Peyer's patch (tissue), 4 donors: Measurements from ENCODE around the gene MORN5. TPM values are rescaled to one million over a fixed set of nuclear protein-coding genes. Genes with fewer than 3 reads are reported as not detected.

ENCODE experiments used
- DNase-seq, 3 donors: peaks; one replicate each; pipeline ENCODE4 v3.0.0-alpha.2; 2017 to 2019
- H3K27ac ChIP-seq, 4 donors: fragments of 200-600 bp; sonication (generic); one replicate each; pipeline ENCODE4 v1.5.1; 2016 to 2019
- H3K27me3 ChIP-seq, 2 donors: fragments of 200-600 bp; sonication (generic); one replicate each; pipeline ENCODE4 v1.5.1; 2019
- H3K36me3 ChIP-seq, 3 donors: fragments of 200-600 bp; sonication (generic); one replicate each; pipeline ENCODE4 v1.5.1; 2016 to 2019
- H3K4me1 ChIP-seq, 4 donors: fragments of 200-600 bp; sonication (generic); one replicate each; pipeline ENCODE4 v1.5.1; 2016 to 2019
- H3K4me3 ChIP-seq, 4 donors: fragments of 200-600 bp; sonication (generic); 1 replicate in 3 of 4; 2 replicates in 1 of 4; pipeline ENCODE4 v1.5.1; 2016 to 2019; ENCODE audit warnings: mild to moderate bottlenecking in 1 of 4
- H3K9me3 ChIP-seq, 4 donors: fragments of 200-600 bp; sonication (generic); one replicate each; pipeline ENCODE4 v1.5.1; 2016 to 2019; ENCODE audit warnings: mild to moderate bottlenecking in 1 of 4
- CTCF ChIP-seq, 6 experiments: fragments of 450-650 bp in 4 of 6; fragments of 200-600 bp in 2 of 6; sonication (generic) in 1 of 6; IDR thresholded peaks; one replicate each; pipeline ENCODE4 v1.5.1; 2017 to 2019; ENCODE audit warnings: antibody characterized with exemption in 6 of 6, mild to moderate bottlenecking in 3 of 6, moderate library complexity in 1 of 6
- POLR2A ChIP-seq, 2 donors: fragments of 450-650 bp; IDR thresholded peaks; one replicate each; pipeline ENCODE4 v1.5.1; 2017; ENCODE audit warnings: antibody characterized with exemption in 2 of 2, mild to moderate bottlenecking in 2 of 2, moderate library complexity in 2 of 2
- total RNA-seq, 4 donors: library from RNA; depleted of rRNA; stranded (reverse); fragments of >200 nt; gene quantifications; one replicate each; pipeline ENCODE4 v1.1.0, GENCODE V29; 2016

MORN5 gene
- total RNA-seq, 4 donors from 2014 or later: not detected

GRCh38 chr9:122223435-122223834 lies 63.7 kb downstream of the MORN5 start:
- Histone ChIP-seq H3K36me3 (no peaks in the 10 kb centered on the region), H3K4me3 (no peak overlapping the region), H3K27me3 (peaks cover 0 to 64% of the 10 kb centered on the region in 2 donors), H3K27ac (no peak overlapping the region), H3K4me1 (peaks cover 0 to 49% (median 7%) of the 10 kb centered on the region in 4 donors), H3K9me3 (no peaks in the 10 kb centered on the region)
- TF ChIP-seq POLR2A (IDR thresholded peaks at IDR 0.05) (no peak), CTCF (IDR thresholded peaks at IDR 0.05) (no peak)
- DNase-seq: no peak

GRCh38 chr9:122225312-122226141 lies 65.8 kb downstream of the MORN5 start:
- Histone ChIP-seq H3K4me1 (peaks cover 0 to 30% (median 5%) of the 10 kb centered on the region in 4 donors), H3K27ac (no peak overlapping the region), H3K4me3 (peak overlapping the region in 2 of 4 donors; percentile 6 to 28), H3K36me3 (no peaks in the 10 kb centered on the region), H3K27me3 (peaks cover 0 to 59% of the 10 kb centered on the region in 2 donors), H3K9me3 (no peaks in the 10 kb centered on the region)
- TF ChIP-seq CTCF (IDR thresholded peaks at IDR 0.05): no peak
- no peak for TF ChIP-seq POLR2A (IDR thresholded peaks at IDR 0.05)
- DNase-seq: no peak

GRCh38 chr9:122226142-122226757 lies 66.5 kb downstream of the MORN5 start:
- Histone ChIP-seq H3K9me3 (no peaks in the 10 kb centered on the region), H3K4me1 (peaks cover 0 to 30% (median 5%) of the 10 kb centered on the region in 4 donors), H3K27me3 (peaks cover 0 to 52% of the 10 kb centered on the region in 2 donors), H3K4me3 (peak overlapping the region in 2 of 4 donors; percentile 6 to 28), H3K27ac (no peak overlapping the region), H3K36me3 (no peaks in the 10 kb centered on the region)
- DNase-seq: no peak
- TF ChIP-seq CTCF (IDR thresholded peaks at IDR 0.05) (no peak), POLR2A (IDR thresholded peaks at IDR 0.05) (no peak)

GRCh38 chr9:122226758-122227574 lies 67.3 kb downstream of the MORN5 start:
- H3K9me3 ChIP-seq: no peaks in the 10 kb centered on the region
- H3K27ac ChIP-seq: no peak overlapping the region
- H3K36me3 ChIP-seq: no peaks in the 10 kb centered on the region
- peaks cover 0 to 46% of the 10 kb centered on the region in 2 donors for H3K27me3 ChIP-seq
- peaks cover 0 to 30% (median 5%) of the 10 kb centered on the region in 4 donors for H3K4me1 ChIP-seq
- peak overlapping the region in 1 of 4 donors; percentile 45 for H3K4me3 ChIP-seq
- TF ChIP-seq POLR2A (IDR thresholded peaks at IDR 0.05): no peak
- no peak for TF ChIP-seq CTCF (IDR thresholded peaks at IDR 0.05)
- DNase-seq: no peak

GRCh38 chr9:122227575-122227900 lies 67.8 kb downstream of the MORN5 start:
- Histone ChIP-seq H3K27me3 (peaks cover 0 to 46% of the 10 kb centered on the region in 2 donors), H3K4me1 (peaks cover 0 to 30% (median 5%) of the 10 kb centered on the region in 4 donors), H3K27ac (no peak overlapping the region), H3K9me3 (no peaks in the 10 kb centered on the region), H3K4me3 (peak overlapping the region in 1 of 4 donors; percentile 45), H3K36me3 (no peaks in the 10 kb centered on the region)
- no peak for DNase-seq
- TF ChIP-seq POLR2A (IDR thresholded peaks at IDR 0.05) (no peak), CTCF (IDR thresholded peaks at IDR 0.05) (no peak)
